Left hindlimb (tissue), 1 donor: ENCODE measurements around the gene NRL.

Experiments
- DNase-seq: peaks from one replicate; pipeline ENCODE4 v3.0.0-alpha.2; 2018

The NRL gene

GRCh38 chr14:24098927-24099813 lies 15.6 kb downstream of the NRL start:
- DNase-seq, result no peak

DNA sequence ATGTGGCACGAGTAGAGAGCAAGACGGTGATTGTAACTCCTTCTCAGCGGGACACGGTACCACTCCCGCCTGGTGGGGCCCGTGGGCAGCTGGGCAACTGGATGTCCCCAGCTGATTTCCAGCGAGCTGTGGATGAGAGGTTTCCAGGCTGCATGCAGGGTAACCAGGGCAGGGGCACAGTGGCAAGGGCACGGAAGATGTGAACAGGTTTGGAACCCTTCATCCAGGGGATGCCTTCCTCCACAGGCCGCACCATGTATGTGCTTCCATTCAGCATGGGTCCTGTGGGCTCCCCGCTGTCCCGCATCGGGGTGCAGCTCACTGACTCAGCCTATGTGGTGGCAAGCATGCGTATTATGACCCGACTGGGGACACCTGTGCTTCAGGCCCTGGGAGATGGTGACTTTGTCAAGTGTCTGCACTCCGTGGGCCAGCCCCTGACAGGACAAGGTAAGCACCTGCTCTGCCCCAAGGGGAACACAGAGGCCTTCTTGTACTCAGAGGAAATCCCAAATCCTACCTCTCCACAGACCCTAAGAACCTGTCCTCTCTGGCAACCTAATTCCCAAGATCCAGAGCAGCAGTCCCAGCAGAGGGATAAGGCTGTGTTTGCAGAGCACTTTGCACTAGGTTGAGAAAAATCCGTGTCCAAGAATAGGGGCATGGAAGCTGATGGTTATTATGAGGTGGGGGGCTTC lies 16.4 kb downstream of the NRL start:
- DNase-seq, result no peak

DNA sequence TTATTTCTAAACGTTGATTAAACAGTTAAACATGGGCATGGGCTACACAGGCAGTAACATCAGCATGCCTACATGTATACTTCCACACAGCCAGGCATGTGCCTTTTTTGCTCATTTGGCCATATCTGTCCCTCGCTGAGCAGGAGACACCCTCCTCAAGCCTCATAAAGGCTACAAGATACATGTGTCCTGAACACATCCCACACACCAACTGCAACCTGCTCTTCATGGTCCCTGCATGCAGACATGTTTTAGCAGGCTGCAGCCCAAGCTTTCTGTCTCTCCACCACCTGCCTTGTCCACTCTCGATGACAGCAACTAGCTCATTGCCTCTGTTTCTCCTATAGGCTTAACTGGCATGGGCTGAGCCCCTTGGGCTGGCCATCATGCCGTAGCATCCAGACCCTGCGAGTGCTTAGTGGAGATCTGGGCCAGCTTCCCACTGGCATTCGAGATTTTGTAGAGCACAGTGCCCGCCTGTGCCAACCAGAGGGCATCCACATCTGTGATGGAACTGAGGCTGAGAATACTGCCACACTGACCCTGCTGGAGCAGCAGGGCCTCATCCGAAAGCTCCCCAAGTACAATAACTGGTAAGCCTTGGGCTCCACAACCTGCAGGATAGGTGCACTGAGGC lies 18.1 kb downstream of the NRL start:
- no peak for DNase-seq

DNA sequence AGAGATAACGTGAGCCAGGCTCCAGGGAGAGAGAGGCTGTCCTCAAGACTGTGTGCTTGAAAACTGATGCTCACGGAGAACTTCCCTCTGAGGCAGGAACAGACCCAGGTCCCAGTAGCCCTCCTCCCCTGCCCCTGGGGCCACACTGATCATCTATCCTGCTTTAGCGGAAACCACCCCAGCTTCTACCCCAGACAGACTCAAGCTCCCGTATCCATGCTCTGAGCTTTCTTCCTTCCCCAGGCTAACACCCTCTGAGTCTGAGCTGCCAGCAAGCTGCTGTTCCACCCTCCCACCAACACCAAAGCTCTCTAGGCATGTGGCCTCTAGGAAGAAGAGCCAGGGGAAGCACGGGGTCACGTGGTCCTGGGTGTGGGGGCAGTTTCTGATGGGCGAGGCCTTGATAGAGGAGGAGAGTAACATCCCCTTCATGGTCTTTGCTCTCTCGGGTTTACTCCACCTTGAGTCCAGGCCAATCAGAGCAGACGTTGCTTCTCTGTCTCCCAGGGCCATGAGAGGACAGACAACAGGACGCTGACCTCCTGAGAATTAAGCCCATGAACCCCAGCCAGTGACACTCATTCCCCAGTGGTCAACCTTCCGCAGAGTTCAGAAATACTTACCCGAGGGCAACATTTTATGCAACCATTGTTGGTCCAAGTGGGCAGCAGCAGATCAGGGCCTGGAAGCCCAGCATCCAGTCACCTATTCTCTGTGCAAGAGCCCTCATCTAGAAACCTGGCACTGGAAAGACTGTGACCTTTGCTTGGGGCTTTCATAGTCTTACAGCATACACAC lies 19.3 kb downstream of the NRL start:
- DNase-seq, result no peak

GRCh38 chr14:24094841-24095270 lies 19.9 kb downstream of the NRL start:
- DNase-seq, result no peak

GRCh38 chr14:24093901-24094840 lies 20.6 kb downstream of the NRL start, which contains the start of gene PCK2:
Gene PCK2 (plus strand): TSS chr14:24094311. CDS start chr14:24094406, 95 bp downstream.
- peak; percentile 89 for DNase-seq

DNA sequence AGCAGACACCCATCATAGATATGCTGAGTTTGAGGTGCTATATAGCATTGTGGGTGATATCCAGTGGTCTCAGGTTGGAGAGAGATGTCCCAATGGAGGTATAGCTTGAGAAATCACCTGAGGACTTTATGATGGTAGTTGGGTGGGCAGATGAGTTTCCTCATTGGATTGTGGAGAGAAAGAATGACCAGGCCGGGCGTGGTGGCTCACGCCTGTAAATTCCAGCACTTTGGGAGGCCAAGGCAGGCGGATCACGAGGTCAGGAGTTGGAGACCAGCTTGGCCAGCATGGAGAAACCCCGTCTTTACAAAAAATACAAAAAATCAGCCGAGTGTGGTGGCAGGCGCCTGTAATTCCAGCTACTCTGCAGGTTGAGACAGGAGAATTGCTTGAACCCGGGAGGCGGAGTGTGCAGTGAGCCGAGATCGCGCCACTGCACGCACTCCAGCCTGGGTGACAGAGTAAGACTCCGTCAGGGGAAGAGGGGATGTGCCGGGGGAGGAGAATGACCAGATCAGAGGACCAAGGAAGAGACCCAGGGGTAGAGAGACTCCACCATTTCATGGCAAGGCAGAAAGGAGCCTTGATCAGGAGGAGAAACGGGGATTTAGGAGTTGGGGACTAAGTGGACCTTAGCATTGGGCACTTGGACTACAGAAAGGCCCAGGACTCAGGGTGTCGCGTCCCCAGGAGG lies 21.4 kb downstream of the NRL start:
- no peak for DNase-seq

DNA sequence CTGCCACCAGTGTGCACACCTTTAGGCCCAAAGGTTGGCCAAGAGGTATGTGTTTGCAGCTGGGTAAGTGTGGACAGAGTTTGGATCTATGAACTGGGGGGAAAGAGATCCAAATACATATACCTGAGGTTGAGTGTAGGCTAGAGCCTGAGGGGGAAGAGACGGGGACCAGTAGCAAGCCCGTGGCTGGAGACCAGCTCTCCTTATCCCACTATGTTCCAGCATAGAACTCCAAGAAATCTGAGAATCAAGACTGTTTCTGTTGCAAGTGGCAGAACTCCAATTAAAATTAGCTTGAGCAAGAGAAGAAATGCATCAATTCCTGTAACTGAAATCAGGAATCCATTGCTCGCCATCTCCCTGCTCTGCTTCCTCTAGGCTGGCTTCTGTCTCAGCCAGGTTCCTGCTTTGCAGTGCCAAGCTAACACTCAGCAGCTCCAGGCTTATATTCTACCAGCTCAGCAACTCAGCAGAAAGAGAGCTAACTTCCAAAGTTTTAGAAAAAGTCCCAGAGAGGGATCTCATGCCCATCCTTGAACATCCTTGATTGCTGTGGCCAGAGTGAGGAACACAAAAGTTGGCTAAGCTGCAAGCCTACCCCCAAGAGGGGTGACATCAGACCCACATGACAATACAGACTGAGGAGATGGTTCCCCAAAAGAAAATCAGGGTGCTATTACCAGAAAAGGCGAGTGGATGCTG lies 22.1 kb downstream of the NRL start:
- DNase-seq, result no peak

DNA sequence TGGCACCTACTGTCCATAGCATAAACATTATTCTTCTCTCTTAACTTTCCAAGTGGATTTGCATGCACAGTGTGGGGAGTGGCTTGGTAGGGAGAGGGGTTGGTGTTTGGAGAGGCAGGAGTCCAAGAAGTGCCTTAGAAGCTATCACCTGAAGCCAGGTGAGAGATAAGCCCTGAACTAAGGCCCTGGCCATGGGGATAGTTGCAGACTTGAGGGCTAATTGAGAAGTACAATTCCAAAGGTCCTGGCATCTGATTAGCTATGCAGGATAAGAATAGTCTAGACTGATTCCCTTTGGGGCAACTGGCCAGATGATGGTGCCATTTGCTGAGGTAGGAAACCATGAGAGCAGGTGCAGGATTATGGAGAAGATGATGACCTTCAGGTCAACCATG lies 22.6 kb downstream of the NRL start:
- no peak for DNase-seq

- no peak for DNase-seq
Measured at GRCh38 chr14:24089890-24090289, 24.9 kb downstream of the NRL start.

- DNase-seq, result no peak
Measured at GRCh38 chr14:24088095-24088494, 26.7 kb downstream of the NRL start.

DNA sequence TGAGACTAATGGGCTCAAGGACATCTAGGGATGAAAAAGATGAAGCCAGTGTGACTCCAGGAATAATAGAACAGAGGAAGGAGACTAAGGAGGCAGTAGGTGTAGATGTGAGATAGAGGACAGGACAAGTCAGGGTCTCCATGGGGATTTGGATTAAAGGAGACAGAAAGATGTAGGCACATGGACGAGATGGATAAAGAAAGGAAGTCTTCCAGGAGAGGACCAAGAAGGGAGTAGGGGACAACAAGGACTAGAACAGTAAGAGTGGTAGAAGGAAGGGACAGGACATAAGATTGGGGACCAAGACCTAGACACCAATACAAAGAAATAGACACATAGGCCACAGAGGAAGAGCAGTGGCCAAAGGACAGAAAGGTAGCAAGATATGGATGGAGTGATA lies 27.7 kb downstream of the NRL start:
- DNase-seq, result no peak

- DNase-seq, result no peak
Measured at GRCh38 chr14:24086193-24086955, 28.4 kb downstream of the NRL start.

DNA sequence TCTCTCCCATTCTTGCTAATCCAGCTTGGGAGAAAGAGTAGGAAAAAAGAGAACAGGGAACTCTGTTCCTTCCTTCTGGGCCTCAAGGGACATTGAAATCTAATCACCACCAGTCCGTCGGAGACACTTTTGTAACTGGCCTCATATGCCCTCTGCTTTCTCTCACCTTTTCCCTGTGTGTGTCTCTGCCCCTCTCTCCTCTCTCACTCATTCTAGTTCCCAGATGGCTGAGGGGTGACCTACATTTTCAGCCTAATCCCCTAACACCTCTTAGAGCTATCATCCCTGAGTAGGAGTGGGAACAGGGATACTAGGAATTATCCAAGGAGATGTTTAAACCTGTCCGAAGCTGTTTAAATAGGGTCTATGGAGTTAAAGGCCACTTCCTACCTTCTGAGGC lies 29.5 kb downstream of the NRL start:
- DNase-seq, result no peak

GRCh38 chr14:24084440-24084839 lies 30.3 kb downstream of the NRL start:
- DNase-seq, result no peak

GRCh38 chr14:24083462-24083861 lies 31.3 kb downstream of the NRL start:
- no peak for DNase-seq

- DNase-seq, result no peak
Measured at GRCh38 chr14:24082411-24083080, 32.2 kb downstream of the NRL start.

DNA sequence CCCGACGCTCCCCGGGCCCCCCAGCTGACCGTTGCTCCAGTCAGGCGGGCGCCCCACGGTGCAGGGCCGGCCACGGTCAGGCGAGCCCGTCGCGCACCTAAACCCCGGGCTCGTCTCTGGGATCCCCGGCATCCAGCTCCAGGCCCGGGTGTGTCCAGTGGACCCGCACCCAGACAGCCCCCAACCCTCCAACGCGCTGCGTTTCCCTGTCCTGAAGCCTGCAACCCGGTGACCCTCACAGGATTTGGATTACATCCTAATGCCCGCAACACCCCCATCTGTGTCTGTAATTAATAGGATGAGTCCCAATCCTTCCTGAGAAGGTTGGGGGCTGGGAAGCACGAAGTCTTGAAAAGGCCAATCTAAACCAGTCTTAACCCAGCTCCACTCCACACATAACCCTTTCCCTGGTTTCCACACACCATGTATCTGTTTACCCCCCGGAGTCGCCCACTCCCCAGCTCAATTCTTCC lies 33.0 kb downstream of the NRL start:
- no peak for DNase-seq
